Measurements from ENCODE around the gene HLA-DRA. TPM values are rescaled to one million over a fixed set of nuclear protein-coding genes. Genes with fewer than 3 reads are reported as not detected.

Gene HLA-DRA
- total and polyA plus RNA-seq, 2 of the 8 experiments (the other 6 are each of a cell fraction or from before 2014, with no cell fraction given) = 5.0 to 6.2 TPM

DNA sequence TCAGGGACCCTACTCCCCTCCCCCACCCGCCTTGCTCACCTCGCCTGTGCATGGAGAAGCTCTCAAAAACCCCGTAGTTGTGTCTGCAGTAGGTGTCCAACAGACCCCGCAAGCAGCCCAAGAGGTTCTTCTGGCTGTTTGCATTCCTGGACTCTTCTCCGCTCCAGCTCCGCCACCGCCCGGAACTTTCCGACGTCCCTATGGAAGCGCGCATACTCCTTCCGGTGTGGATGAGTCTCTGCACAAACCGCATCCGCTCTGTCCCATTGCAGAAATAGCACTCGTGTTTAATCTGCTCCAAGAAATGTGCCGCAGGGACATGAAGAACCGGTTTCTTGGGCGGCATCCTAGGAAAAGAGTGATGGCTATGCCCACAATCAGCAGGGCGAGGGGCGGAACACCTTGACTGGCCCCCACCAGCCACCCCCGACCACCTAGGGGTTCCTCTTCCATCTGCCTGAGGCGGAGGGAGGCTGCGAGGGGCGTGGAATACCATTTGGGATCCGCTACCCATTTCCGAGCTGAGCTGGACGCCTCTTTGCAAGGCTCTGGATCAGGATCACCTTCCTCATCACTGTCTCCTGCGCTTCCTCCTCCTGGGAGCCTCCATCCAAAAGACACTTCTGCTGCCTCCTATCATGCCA is 20.2 kb downstream of the HLA-DRA start (continued):
- TF ChIP-seq CHD7 (IDR thresholded peaks at IDR 0.05; ENCODE audit: insufficient replicate concordance, low read length) (no peak), MAFK (IDR thresholded peaks at IDR 0.05; ENCODE audit: low read depth, low read length) (no peak), SIN3A (conservative IDR thresholded peaks at IDR 0.05 in 1 of 2, IDR thresholded peaks at IDR 0.05 in 1 of 2; ENCODE audit: low read depth in 1 of 2, low read length in 2 of 2) (no peak)

Measured in H1 (cell line).